SK-N-SH (cell line): ENCODE measurements around the gene NSMCE1.

Experiments
- GABPA ChIP-seq: IDR thresholded peaks from 2 replicates; pipeline ENCODE4 v1.4.0; 2012; ENCODE audit warnings: low read depth, mild to moderate bottlenecking
- PBX3 ChIP-seq: IDR thresholded peaks from 2 replicates; pipeline ENCODE4; 2012
- TF ChIP-seq, protein P1 (sequence below): fragments of 200-600 bp; sonication (generic); IDR thresholded peaks from 2 replicates; pipeline ENCODE4 v1.6.1; 2017; ENCODE audit warnings: antibody characterized with exemption, mild to moderate bottlenecking, moderate library complexity

GRCh38 chr16:27220991-27221390 is 47.6 kb downstream of the NSMCE1 start:
- TF ChIP-seq, protein P1, sequence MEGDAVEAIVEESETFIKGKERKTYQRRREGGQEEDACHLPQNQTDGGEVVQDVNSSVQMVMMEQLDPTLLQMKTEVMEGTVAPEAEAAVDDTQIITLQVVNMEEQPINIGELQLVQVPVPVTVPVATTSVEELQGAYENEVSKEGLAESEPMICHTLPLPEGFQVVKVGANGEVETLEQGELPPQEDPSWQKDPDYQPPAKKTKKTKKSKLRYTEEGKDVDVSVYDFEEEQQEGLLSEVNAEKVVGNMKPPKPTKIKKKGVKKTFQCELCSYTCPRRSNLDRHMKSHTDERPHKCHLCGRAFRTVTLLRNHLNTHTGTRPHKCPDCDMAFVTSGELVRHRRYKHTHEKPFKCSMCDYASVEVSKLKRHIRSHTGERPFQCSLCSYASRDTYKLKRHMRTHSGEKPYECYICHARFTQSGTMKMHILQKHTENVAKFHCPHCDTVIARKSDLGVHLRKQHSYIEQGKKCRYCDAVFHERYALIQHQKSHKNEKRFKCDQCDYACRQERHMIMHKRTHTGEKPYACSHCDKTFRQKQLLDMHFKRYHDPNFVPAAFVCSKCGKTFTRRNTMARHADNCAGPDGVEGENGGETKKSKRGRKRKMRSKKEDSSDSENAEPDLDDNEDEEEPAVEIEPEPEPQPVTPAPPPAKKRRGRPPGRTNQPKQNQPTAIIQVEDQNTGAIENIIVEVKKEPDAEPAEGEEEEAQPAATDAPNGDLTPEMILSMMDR, result no peak
- TF ChIP-seq PBX3, result no peak
- TF ChIP-seq GABPA, result no peak
